HG02571 (cell line): ENCODE measurements around the gene TYROBP.
"Not testable (repeated sequence)": the region's sequence is repeated elsewhere in the genome, so short reads cannot be mapped to it uniquely, and the experiment has no call there.

Experiments
- ATAC-seq: cut with Tn5 transposase; IDR thresholded peaks from one replicate; pipeline ENCODE4 v1.9.1; 2021; ENCODE audit warnings: mild to moderate bottlenecking, moderate library complexity; ENCODE audit not compliant: unreplicated experiment

Gene TYROBP

GRCh38 chr19:35874392-35874930, 33.6 kb downstream of the TYROBP start:
- no peak for ATAC-seq

- ATAC-seq = no peak
These were observed 35.9 kb downstream of the TYROBP start for GRCh38 chr19:35872180-35872579.

GRCh38 chr19:35871611-35872010, 36.5 kb downstream of the TYROBP start:
- ATAC-seq = no peak

- no peak for ATAC-seq
These were observed 37.3 kb downstream of the TYROBP start for GRCh38 chr19:35870798-35871197.

- ATAC-seq = not testable (repeated sequence)
These were observed 37.9 kb downstream of the TYROBP start for GRCh38 chr19:35870124-35870736.

- ATAC-seq = no peak
These were observed 38.6 kb downstream of the TYROBP start for GRCh38 chr19:35869327-35870123.

GRCh38 chr19:35868823-35869326, 39.2 kb downstream of the TYROBP start:
- ATAC-seq = no peak

GRCh38 chr19:35868172-35868822, 39.8 kb downstream of the TYROBP start, which contains the start of gene APLP1:
TSS of gene APLP1 (plus strand) at chr19:35868574. CDS start at chr19:35868637, 63 bp downstream.
- ATAC-seq = no peak

- ATAC-seq = no peak
These were observed 45.1 kb downstream of the TYROBP start for GRCh38 chr19:35863018-35863417.

- no peak for ATAC-seq
These were observed 45.6 kb downstream of the TYROBP start for GRCh38 chr19:35862528-35862927.

GRCh38 chr19:35861640-35862160, 46.4 kb downstream of the TYROBP start:
- ATAC-seq = no peak

GRCh38 chr19:35860818-35861639, 47.1 kb downstream of the TYROBP start:
- ATAC-seq = no peak

GRCh38 chr19:35860436-35860817, 47.7 kb downstream of the TYROBP start:
- ATAC-seq = no peak

- ATAC-seq = no peak
These were observed 48.7 kb downstream of the TYROBP start for GRCh38 chr19:35859414-35859813.

- ATAC-seq = no peak
These were observed 49.8 kb downstream of the TYROBP start for GRCh38 chr19:35858311-35858710.

- no peak for ATAC-seq
These were observed 51.4 kb downstream of the TYROBP start, which contains the start of gene KIRREL2 for GRCh38 chr19:35856546-35857149. TSS of gene KIRREL2 (plus strand) at chr19:35856911. CDS start at chr19:35857120, 209 bp downstream.
